GM19324 (cell line): ENCODE measurements around the gene IMMP2L.

Experiments
- ATAC-seq: cut with Tn5 transposase; IDR thresholded peaks from one replicate; pipeline ENCODE4 v1.9.1; 2021; ENCODE audit warnings: mild to moderate bottlenecking, moderate library complexity; ENCODE audit not compliant: unreplicated experiment, low FRiP score

Gene IMMP2L

DNA sequence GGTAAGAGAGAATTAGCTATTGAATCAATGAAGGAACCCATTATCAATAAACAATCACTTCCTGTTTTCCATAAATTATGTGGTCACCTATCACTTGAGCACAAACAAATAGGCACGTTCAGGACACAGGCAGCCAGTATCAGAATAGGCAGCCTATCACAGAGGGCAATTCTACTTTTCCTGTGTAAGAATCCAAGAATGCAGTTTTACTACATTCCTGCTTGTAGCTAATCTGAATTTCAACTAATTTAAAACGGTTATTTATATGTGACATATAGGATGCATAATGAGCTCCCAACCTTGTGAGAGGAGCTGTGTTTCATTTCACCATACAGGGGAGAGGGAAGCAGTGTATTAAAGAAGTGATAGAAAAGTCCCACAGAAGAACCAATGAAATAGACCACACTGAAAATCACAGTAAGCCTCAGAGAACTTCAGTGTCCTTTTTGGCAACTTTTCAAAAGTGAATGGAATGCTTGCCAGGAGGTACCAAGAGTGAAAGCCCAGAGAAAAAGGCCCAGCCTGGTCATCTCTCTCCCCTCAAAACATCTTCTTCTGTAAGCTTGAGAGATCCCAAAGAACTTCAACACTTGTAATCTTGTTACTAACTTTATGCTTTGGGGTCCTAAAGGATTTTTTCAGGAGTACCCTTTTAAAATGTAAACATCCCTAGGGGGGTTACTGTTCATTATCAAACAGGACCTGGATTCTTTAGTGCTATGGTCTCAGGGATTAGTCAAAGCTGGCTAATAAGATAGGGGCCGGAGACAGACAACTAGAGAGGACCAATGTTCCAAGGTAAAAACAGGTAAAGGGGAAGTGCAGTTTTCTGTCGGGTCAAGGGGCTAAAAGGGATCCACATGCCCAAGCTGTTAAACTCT, 1.3 kb downstream of the IMMP2L start:
- no peak for ATAC-seq

DNA sequence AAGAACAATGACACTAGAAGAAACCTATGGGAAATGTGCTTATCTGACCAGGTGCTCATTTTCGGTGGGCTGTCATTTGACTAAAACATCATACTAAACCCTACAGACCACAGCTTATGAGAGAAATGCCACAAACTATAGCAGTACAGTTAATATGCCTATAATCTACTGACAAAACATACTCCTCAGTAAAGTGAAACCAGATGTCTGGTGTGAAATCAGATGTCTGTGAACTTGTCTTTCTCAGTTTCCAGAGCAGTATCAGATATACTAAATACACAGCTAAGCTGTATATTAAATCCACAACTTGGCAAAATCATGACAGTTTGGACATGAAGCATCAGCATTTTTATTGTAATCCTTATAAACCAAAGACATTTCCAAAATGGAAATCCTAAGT, 3.3 kb downstream of the IMMP2L start:
- ATAC-seq = peak; percentile 61

DNA sequence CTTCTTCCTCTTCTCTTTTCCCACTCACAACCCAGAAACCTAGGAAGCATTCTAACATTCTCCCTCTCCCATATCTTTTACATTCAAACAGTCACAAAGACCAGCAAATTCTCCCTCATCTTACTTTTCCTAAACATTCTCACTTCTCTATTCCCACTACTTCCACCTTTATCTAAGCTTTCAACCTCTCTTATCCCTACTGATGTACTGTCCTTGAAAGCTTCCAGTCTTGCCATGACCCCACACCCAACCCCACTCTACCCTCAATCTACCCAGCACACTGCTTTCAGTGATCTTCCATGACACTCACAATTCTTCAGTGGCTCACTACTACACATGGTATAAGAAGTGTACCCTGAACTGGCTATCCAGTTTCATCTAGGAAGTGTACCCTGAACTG, 5.3 kb downstream of the IMMP2L start:
- no peak for ATAC-seq

DNA sequence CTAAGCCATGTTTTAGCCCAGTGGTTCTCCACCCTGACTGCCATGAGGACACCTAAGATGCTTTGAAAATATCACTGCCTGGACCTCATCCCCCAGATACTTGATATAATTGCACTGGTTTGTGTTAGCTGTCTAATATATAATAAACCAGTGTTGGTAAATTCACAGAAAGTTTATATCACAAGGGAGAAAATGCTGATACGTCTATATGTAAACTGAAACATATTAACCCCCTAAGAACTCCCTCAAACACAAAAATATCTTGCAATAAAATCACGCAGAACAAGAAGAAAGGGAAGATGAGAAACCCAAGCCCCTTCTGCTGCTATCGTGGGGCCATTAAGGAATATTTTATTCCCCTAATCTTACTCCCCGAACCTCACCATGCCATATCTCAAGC, 8.2 kb downstream of the IMMP2L start:
- no peak for ATAC-seq

DNA sequence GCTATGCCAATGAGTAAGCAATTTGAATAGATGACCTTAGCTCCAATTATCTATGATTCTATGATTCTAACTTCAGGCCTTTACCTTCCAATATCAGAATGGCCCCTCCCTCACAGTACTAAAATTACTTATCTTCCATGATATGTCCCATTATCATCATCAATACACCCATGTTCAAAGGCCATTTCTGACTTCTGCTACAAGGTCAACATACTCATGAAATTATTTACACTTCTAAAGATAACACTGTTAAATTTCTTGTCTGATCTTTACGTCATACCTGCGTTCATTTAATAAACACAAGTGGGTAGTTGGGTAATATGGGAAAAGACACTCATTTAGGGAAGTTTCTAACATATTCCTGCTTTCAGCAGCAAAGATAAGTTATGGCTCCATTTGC, 21.2 kb downstream of the IMMP2L start:
- ATAC-seq = no peak

DNA sequence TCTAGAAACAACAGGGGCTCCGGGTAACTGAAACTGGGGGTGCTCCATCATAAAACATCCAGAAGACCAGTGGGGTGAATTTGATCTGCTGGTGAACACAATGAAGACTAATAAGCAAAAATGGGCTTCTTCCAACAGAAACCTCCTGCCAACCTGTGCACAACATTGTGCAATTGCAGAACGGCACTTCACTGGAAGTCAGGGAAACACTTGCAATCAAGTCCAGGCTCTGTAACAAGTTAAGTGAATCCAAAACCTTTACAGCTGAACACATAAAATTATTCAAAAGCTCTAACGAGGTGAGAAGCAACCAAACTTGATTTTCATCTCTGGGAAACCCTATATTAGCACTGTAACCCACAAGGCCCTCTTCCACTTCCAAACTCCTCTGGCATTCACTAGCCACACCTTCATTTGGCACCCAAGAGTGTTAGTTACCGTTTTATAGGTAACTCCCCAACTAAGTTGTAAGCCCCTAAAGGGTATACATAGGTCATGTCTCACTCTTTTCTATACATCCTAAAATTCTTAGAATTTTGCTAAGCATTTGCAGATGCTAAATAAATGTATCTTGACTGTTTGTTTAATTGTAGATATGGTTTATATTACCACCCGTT, 22.0 kb downstream of the IMMP2L start:
- no peak for ATAC-seq

DNA sequence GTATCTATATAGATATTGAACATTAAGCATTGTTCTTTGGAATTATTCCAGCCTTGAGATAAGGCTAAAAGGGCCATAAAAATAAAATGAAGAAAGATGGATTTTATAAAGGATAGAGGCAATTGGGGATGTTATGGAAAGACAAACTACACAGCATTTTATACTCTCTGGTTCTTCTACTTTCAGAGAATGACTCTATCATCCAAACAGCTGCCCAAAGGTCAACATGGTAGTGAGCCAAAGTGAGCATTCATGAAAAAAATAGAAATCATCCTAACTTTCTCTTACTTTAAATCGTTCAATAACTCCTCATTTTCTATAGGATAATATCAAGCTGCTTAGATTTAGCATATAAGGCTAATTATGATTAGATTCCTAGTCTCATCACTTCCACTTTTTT, 25.2 kb downstream of the IMMP2L start:
- ATAC-seq = no peak

DNA sequence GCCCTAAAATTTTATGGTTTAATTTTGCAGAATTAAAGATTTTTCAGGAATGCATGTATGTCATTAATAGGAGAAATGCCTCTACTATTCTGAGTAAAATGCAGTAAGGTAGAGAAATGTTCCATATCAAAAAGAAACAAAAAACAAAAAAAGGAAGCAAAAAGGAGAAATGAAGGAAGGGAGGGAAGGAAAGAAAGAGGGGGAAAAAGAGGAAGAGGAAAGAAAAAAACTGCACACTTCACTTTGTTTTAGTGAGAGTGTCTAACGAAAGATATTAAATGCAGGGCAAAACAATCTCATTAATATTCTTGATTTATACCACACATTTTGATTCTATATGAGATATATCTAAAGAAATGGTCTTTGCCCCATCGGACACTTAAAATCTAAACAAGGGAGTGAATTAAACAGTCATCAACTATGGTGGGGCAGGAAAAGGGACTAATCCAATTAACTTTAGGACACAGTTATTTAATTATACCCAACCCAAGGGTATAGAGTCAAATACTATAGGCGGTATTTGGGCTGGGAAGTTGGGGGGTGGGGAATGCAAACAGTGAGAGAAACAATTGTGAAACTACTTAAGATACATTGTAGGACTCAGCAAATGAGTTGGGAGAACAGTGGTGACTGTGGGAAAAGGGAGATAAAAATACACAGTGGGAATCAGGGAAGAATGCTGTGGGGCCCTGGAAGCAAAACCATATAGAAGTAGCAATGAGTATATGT, 27.0 kb downstream of the IMMP2L start:
- no peak for ATAC-seq

DNA sequence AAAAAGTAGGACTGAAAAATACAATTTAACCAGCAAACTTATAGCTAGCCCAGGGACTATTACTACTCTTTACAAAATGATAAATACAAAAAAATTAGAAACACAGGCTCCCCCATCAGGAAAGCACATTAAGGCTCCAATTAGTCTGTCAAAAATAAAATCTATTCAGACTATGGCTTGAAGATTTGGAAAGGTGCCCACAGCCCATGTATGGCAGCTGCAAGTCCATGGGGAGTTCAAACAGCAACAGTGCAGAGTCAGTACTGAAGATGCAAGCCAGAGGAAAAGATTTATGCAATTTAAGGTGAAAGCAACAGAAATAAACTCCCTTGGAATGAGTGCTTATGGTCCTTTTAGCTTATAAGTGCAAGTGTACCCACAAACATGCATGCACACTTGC, 29.7 kb downstream of the IMMP2L start:
- no peak for ATAC-seq

DNA sequence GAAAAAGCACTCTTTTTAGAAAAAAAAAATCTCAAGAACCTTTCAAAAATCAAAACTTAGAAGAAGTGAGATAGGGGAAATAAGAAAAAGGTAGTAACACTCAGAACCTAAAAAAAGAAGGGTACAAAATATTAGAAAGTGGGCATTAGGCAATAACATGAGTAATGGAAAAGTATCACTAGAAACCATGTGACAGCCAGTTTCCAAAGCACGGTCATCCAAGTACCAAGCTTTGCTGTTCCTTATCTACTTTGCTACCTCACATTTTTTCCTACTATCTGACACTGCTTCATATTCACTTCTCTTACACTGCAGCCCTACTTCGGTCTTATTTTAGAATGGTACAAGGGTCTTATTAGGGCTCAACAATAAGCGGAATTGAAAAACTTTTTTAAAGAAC, 30.3 kb downstream of the IMMP2L start:
- ATAC-seq = no peak

DNA sequence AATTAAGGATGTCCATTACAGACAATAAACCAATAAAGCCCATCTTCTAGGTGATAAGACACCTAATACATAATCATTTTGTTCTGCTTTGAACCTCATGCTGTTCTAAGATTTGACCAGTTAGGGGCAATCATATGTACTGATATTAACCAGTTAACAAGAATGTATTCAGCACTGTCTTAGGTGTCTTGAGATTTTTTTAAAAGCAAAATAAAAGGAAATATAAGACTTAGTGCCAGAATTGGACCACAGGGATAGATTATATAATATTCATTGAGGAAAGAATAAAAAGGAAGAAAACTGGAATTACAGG, 32.0 kb downstream of the IMMP2L start:
- ATAC-seq = no peak

DNA sequence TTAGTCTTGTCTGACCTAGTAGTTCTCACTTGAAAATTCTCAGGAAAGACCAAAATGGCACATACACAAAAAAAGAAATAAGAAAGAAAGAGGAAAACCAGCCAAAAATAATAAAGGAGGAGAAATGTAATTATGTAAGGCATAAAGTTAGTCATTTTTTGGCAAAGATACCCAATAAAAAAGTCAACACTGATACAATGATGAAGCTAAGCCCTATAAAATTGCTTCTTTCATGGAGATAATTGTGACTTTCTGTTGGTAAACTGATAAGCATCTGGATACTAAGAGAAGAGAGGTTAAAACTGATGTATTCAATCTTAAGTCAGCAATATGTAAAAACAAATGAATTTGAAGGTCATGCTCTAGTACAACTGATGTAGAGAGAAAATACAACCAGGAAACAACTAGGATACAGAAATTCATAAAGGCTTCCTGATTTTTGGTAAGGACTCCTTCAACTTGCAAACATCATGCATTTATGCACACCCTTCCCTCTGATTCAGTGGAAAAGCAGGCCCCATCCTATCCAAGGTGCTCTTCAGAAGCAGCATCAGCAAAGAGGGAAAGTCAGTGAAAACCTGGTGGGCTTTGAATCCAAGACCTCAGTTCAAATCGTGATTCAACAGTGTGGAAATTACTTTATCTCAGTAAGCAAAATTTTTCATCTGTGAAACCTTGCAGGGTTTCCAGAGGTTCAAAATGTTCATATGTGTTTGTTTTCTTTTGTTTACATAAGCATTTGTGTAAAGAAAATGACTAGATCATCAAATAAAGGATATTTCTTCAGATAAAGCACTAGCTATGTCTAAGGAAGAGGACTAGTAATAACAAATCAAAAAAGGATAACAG, 32.6 kb downstream of the IMMP2L start:
- ATAC-seq = no peak

DNA sequence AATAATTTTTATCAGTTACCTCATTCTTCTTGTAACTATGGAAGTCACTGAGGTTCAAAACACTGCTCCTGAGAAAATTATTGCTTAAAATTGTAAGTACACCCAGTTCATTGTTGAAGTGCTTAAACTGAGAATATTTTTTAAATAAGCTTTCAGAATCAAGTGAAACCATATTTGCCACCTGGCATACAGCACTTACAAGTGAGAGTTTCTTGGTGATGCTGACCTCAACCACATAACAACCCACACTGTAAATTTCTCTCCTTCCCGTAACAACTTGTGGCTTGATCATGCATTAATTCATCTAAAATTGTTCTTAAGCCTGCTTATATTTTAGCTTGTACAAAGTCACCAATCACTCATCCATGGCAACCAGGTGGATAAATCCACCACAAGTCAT, 34.0 kb downstream of the IMMP2L start:
- peak; percentile 68 for ATAC-seq

DNA sequence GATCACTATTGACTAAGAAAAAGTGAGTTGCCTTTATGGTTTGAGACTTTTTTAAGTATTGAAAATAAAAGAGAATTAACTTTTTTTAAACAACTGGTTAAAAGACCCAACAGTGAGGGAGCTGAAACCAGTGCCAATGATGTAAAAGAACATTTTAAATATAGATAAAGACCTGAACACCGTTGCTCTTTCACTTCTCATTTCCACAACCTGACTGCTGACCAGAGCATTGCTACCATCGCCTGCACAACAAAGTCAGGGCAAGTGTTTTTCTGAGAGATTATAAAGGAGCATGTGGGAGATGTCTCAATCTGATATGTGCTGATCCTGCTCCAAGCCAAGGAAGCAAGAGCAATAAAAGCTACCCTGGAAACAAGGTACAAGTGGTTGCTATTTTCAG, 34.7 kb downstream of the IMMP2L start:
- ATAC-seq = peak; percentile 88

DNA sequence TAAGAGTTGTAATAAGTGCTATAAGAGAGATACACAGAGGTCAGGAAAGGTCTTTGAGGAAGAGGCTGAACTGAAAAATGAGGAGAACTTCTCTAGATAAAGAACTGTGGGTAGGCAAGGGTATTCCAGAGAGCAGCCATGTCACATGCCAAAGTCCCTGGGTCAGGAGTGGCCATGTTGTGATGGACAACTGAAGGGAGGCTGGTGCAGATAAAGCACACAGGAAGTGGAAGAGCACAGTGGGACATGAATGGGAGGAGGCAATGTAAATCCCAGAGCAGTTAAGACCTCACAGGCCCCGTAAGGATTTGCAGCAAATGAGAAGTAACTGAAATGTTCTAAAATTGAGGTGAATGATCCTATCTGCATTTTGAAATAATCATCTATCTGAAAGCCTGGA, 37.2 kb downstream of the IMMP2L start:
- ATAC-seq = no peak

DNA sequence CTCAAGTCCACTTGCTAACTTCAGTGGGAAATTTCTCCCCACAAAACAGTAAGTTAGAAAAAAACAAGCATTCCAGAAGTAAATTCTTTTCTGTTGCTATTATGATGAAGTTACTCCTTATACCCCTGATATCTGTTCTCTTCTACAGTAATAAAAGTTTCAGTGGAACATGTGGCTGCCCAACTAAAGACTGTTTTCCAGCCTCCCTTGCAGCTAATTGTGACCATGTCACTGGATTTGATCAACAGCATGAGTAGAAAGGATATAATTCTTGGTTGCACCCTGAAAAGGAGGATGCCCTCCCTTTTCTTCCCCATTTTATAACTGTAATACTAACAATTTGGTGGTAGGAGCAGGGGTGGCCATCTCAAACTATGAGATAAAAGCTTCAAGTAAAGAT, 40.6 kb downstream of the IMMP2L start:
- ATAC-seq = no peak

DNA sequence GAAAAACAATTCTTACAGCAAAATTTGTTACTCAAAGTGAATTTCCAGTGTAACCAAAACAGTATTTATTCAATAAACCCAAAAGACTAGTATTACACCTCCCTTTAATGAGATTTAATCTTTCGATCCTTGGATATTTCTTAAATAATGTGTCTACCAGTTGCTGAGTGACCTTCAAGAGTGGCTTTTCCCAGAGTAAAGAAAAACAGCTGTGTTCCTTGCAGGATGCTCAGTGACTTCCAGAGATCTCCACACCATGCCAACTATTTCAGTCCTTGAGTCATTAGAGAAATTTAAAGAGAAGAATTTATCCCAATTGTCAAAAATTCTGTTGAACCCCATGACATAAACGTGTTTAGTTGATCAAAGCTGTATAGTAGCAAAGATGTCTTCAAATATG, 44.0 kb downstream of the IMMP2L start:
- ATAC-seq = no peak

DNA sequence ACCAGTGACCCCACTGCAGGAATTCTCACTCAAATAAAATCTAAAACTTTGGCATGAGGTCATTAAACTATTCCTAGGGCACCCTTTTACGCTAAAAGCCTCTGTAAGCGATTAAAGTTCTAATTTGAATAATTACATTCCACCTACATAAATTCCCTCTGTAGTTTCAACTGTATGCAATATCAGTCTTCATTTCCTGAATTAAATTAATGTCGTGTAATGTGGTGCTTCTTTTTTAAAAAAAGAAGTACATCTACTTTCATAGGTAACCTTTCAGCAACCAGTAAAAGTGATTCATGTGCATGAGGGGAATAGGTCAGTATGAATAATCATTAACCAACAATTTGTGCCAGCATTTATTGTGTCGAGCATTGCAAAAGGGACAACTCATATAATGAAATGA, 44.7 kb downstream of the IMMP2L start:
- no peak for ATAC-seq

DNA sequence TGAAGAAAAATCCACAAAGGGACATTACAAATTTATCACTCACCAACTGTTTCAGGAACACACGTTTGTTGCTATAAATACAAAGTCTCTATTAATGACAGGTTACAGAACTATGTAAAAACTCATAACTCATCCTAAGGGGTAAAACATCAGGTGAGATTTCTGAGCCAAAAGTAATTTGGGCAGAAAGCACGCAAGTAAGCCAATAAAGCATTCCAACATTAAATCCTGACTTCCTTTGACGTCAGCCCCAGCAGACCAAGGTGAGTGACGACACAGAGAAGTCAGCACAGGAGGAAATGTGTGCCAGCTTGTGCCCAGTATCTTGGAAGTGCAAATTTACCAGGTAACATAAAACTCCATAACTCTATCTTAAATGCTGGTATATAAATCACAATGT, 45.7 kb downstream of the IMMP2L start:
- no peak for ATAC-seq

DNA sequence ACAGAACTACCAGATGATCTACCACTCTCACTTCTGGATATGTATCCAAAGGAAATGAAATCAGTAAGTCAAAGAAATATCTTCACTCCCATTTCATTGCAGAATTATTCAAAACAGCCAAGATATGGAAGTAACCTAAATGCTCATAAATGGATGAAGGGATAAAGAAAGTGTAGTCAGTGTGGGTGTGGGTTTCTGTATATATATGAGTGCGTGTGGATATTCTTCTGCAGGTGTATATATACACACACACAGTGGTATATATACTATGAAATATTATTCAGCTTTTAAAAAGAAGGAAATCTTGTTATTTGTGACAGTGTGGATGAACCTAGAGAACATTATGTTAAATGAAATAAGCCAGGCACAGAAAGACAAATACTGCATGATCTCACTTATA, 48.7 kb downstream of the IMMP2L start:
- no peak for ATAC-seq

DNA sequence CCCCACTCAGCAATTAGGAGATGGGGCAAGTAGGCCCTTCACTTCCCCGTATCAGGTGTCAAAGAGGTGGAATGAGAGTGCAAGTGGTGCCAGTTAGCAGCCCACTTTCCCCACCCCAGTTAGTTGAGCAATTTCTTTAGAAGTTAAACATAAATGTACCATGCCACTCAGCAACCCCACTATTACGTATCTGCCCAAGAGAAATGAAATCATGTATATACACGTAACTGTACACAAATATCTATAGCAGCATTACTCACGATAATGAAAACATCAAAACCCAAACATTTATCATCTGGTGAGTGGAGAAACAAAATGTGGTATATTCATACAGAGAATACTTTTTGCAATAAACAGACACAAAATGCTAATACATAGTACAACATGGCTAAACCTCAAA, 50.4 kb downstream of the IMMP2L start:
- ATAC-seq = no peak
